ENCODE results near the gene PPIA. TPM values are rescaled to one million over a fixed set of nuclear protein-coding genes. Genes with fewer than 3 reads are reported as not detected.

Gene PPIA
- total RNA-seq, 1 experiment from 2014 or later, result 3,599 TPM

Other genes starting within 250 kb of the PPIA start
- 113 and 125 TPM in 2 replicates for gene DDX56, start 222.8 kb upstream of the PPIA start, total RNA-seq (2021)
- gene TMED4, start 214.4 kb upstream of the PPIA start, total RNA-seq (2021), result 134 and 161 TPM in 2 replicates
- gene OGDH, start 190.1 kb upstream of the PPIA start, total RNA-seq (2021), result 93.6 and 135 TPM in 2 replicates
- gene ZMIZ2, start 47.8 kb upstream of the PPIA start, total RNA-seq (2021), result 97.5 and 142 TPM in 2 replicates
- gene H2AZ2, start 51.4 kb downstream of the PPIA start, total RNA-seq (2021), result 334 and 354 TPM in 2 replicates
- 33.1 and 38.2 TPM in 2 replicates for gene PURB, start 88.8 kb downstream of the PPIA start, total RNA-seq (2021)
- 0.24 and 0.28 TPM in 2 replicates for gene MYO1G, start 182.3 kb downstream of the PPIA start, total RNA-seq (2021)
- gene CCM2, start 203.5 kb downstream of the PPIA start, total RNA-seq (2021), result 48.1 and 54.2 TPM in 2 replicates

All from PC-9 (cell line).